HG02943 (cell line): ENCODE data around the gene TBC1D19.
"Not testable (repeated sequence)": the region's sequence is repeated elsewhere in the genome, so short reads cannot be mapped to it uniquely, and the experiment has no call there.

Source experiments
- ATAC-seq: cut with Tn5 transposase; IDR thresholded peaks from one replicate; pipeline ENCODE4 v1.9.1; 2021; ENCODE audit warnings: mild to moderate bottlenecking, low read depth, moderate library complexity; ENCODE audit not compliant: unreplicated experiment

TBC1D19 gene

GRCh38 chr4:26594371-26594770 is 10.5 kb downstream of the TBC1D19 start:
- no peak for ATAC-seq

GRCh38 chr4:26594778-26595177 is 10.9 kb downstream of the TBC1D19 start:
- ATAC-seq = no peak

DNA sequence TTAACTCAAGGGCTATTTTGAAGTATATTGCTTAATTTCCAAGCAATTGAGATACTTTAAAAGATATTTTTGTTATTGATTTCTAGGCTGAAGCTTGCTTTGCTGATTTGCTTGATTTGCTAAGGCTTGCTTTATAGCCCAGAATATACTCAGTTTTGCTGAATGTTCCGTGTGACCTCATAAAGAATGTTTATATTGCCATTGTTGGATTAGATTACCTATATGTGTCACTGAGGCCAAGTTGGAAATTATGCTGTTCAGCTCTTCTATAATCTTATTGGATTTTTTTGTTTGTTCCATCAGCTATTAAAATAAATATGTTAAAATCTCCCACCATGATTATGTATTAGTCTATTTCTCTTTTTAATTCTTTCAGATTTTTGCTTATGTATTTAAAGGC is 13.0 kb downstream of the TBC1D19 start:
- ATAC-seq = no peak

DNA sequence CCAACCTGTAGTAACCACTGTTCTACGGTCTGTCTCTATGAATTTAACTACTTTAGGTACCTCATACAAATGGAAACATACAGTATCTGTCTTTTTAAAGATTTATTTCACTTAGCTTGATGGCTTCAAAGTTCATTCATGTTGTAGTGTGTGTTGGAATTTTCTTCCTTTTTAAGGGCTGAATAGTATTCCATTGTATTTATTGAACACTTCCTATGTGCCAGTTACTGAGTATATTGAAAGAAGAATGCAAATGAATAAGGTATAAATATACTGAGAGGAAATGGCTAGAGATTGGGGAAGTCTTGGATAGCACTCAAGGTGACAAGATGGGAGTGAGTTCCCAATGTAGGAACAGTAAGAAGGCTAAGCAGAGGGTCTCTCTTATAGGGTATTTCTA is 17.3 kb downstream of the TBC1D19 start:
- ATAC-seq = no peak

DNA sequence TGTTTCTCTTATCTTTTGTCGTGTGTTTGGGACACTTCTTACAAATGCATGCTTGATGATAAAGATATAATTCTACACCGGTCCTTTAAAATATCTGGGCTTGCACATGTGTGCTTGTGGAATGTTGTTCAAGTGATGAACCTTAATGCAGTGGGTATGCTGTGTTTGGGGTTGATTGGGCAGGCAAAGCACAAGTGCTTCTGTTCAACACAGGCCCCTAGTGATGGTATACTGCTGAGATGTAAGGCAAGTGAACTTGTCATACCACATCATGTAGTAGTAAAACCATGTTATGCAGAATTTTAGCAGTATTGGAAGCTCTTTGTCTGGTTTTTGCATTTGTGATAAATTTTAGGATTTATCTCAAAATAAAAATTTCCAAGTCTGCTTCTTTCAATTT is 23.9 kb downstream of the TBC1D19 start:
- ATAC-seq = no peak

GRCh38 chr4:26609391-26609790 is 25.5 kb downstream of the TBC1D19 start:
- no peak for ATAC-seq

DNA sequence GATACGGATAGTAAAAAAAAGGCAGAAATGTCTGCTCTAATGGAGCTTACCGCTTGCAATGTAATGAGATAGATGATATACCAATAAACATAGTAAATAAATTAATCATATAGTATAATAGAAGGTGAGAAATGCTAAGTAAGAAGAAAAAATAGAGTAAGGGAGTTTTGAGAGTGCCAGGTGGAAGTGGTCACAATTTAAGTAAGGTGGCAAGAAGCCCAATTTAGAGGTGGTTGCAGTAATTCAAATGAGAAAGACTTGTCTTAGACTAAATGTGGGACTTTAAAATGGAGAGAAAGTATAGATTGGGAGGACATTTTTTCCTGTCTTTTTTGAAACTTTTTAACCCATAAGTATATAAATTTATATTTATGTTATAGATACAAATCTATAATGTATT is 26.0 kb downstream of the TBC1D19 start:
- ATAC-seq = no peak

DNA sequence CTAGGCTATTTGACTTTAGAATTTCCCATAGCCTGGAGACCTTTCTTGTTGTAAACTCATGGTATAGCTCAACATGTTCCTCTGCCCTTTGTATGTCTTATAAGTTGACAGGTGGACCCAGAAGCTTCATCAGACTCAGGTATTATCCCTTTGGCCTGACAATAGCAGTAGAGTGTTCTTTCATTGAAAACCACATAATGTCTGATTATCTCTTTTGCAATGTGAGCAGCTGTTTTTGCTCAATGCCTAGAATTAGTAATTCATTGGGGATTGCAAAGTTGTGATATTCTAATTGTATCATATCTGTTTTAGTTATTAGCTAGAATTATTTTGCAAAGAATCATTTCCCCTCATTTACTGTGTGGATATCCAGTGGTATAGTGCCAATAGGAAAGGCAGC is 27.5 kb downstream of the TBC1D19 start:
- ATAC-seq = no peak

DNA sequence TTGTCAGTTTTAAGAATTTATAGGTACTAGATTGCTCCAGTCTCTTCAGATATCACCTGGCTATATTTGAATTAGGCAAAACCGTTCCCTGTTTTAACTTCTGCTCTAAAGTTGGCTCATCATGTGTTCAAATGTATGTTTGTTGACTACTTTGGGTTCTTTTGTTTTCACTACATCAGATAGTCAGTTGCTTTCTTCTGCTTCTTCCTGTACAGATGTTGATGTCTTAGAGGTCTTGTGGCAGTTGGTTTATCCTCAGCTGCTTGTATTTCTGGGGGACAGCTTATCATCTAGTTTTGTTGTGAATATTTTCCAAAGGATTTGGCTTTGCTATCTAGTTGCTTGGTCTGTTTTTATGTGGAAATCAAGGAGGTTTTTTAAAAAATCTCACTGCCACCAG is 28.0 kb downstream of the TBC1D19 start:
- no peak for ATAC-seq

DNA sequence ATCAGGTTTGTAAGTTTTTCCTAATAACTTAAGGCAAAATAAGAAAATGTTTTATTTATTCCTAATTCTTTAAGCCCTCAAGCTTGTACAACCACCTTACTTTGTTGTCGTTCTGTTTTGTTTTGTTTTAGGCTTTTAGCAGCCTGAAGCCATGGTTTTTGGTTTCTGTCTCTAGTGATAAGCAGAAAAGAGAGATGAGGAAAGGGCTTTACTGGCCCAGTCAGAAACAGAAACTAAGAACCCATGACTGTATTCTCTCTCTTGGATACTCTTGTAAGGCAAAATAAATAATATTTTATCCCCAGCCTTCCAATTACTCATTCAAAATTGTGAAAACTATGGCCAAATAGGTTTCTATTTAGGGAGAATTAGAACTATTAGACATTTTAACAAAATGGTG is 29.4 kb downstream of the TBC1D19 start:
- no peak for ATAC-seq

DNA sequence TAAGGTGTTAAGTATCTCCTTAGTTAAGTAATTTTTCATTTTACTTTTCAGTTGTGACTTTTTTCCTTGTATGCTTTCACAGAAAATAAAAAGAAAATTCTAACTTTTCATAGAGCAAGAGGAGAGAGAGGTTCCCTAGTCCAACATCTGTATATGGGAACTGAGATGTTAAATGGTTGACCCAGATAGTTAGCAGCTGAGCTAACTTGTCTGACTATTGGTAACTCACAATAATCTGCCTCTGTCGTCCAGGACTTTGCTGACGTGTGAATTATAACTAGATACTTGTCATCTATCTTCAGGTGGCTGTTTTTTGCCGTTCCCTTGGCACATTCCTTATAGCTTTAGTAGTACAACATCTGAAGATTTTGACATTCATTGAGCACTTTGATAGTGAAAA is 29.9 kb downstream of the TBC1D19 start:
- ATAC-seq = no peak

DNA sequence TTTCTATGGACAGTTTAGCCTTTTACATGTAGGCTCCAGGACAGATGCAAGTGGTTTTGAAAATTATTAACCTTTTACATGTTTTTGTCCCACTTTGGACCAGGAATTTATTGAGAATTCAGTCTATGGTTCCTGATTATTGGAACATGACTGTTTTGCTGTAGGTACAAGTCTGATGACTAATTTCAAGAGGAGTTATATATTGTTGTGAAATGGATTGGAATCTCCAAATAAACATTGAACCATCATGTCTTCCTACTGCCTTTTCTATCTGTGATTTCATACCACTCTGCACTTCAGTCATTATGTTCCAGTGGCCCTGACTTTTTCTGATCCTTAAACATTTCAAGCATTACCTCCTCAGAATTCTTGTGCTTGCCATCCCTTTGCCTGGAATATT is 35.9 kb downstream of the TBC1D19 start:
- ATAC-seq = no peak

DNA sequence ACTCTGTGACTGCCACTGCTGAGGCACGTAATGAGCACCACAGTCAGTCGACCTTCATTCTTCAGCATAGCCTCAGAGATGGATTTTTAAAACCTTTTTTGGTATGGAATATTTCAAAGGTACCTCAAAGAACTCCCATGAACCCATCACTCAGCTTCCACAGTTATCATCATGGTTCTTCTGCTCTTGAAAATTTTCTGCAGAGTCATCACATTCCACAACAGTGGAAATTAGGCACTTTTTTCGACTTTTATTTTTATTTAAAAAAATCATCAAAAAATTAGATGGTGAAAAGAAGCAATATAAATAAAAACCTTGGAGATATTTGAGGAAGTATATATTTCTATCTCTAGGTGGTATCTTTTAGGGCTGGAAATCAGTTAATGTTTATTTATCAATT is 37.5 kb downstream of the TBC1D19 start:
- ATAC-seq = no peak

DNA sequence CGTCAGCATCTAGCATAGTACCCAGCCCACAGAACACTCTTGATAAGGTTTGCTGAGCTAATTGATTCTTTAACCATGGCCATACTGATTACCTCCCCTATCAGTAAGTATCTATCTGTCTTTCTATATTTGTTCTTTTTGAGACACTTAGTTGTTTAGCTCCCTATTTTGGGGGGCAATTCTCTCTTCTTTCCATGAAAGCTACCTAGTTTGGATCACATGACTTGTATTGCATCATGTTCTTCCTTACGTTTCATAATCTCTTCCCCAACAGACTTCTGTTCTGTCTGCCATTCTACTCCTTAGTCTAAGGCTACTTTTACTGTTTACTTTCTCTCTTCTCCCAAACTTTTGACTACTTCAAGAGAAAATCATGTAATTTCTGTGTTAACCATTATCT is 39.0 kb downstream of the TBC1D19 start:
- ATAC-seq = no peak

- not testable (repeated sequence) for ATAC-seq
These were observed 42.8 kb downstream of the TBC1D19 start for GRCh38 chr4:26626658-26627057.

GRCh38 chr4:26632916-26633315 is 49.0 kb downstream of the TBC1D19 start:
- no peak for ATAC-seq

DNA sequence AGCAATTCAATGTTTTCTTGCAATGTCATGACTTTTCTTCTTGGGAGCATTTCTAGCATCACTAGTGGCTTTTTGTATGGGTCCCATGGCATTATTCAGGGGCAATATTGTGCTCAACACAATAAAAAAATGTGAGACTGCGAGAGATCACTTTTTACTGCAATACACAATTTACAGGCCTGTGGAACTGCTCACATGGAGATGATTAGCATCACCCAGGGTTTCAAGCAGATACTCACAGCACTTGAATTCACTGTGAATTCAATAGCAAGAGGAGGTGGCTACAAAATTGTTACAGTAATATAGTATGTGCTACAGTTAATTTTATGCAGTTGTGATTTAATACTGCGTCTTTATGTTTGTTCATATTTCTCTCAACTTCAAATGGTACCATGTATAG is 50.4 kb downstream of the TBC1D19 start:
- no peak for ATAC-seq

DNA sequence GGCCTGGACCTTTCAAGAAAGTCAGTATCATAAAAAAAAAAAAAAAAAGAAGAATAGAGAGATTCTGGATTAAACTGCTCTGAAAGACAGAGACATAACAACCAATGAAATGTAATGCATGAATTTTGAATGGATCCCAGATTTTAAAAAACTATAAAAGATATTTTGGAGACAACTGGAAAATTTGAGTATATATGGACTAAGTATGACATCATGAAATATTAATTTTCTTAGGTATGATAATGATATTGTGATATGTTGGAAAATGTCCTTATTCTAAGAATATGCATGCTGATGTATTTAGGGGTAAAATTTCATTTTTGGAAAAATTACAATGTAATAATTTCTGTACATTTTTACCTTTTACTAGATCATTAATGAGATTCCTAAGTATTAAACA is 52.6 kb downstream of the TBC1D19 start:
- ATAC-seq = no peak

DNA sequence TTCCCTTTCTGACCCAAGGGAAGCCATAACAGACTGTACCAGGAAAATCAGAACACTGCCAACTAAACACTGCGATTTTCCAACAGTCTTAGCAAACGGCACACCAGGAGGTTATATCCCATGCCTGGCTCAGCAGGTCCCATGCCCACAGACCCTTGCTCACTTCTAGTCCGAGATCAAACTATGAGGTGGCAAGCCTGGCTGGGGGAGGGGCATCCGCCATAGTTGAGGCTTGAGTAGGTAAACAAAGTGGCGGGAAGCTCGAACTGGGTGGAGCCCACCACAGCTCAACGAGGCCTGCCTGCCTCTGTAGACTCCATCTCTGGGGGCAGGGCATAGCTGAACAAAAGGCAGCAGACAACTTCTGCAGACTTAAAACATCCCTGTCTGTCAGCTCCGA is 56.8 kb downstream of the TBC1D19 start:
- not testable (repeated sequence) for ATAC-seq

DNA sequence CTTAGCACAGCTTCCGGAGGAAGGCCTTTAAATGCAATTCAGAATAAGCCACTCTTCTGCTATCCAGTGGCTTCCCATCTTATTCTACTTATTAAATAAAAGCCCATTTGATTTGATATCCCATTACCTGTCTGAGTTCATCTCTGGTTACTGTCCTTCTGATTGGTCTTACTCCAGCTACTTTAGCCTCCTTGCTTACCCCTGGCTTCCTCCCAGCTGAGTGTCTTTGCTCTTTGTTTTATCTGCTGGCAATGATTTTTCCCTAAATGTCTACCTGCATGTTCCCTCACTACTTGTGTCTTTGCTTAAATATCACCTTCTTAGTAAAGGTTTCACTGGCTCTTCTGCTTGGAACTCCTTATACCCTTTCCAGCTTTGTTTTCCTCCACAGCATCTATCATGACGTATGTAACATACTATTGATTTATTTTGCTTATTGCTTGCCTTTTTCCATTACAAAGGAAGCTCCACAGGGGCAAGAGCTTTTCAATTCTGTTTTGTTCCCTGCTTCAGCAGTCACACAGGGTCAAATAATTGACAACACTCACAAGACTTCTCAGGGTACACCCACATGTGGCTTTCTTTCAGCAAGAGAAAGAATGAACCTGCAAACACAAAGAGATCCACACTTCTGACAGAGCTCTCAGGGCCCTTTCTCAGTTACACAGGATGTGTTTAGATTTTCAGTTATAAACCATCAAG is 63.8 kb downstream of the TBC1D19 start:
- ATAC-seq = no peak

GRCh38 chr4:26648260-26648659 is 64.4 kb downstream of the TBC1D19 start:
- ATAC-seq = no peak

GRCh38 chr4:26660261-26660660 is 76.4 kb downstream of the TBC1D19 start:
- ATAC-seq = no peak

DNA sequence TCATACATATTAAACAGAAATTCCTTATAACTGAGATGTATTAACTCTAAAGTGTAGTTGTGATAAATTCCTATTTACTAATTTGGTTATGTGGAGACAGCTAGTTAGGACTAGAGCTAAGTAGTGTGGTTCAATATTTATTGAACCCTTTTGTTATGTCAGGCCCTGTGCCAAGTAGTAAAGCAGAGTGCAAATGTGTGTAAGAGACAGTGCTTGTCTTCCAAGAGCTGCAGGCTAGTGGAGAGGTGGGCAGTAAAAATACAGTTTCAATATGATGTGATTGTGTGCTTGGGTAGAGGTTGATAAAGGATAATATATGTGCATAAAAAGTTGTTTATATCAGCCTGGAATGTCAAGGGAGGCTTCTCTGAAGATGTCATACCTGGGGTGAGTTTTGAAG is 80.0 kb downstream of the TBC1D19 start:
- ATAC-seq = no peak
